Neural progenitor cell (in vitro differentiated cells): Measurements from ENCODE around the gene RYR1. TPM values are rescaled to one million over a fixed set of nuclear protein-coding genes. Genes with fewer than 3 reads are reported as not detected.
A peak's percentile ranks its signal among the peaks of the same experiment; 100 is the strongest.

Experiments
- DNase-seq: peaks from one replicate; pipeline ENCODE4 v3.0.0-alpha.2; 2016; ENCODE audit warnings: low spot score
- H2AFZ ChIP-seq: fragments of 200-600 bp; sonication (generic); replicated peaks from 2 replicates; pipeline ENCODE4 v1.6.1; 2016; ENCODE audit warnings: antibody characterized with exemption
- H3F3A ChIP-seq: fragments of 200-600 bp; sonication (generic); 2 replicates; pipeline ENCODE4 v1.6.1; 2016; ENCODE audit warnings: antibody characterized with exemption, low read depth
- H3K27ac ChIP-seq: fragments of 200-600 bp; sonication (generic); 2 replicates; pipeline ENCODE4 v1.5.1; 2016; ENCODE audit warnings: mild to moderate bottlenecking
- H3K27me3 ChIP-seq: fragments of 200-600 bp; sonication (generic); 2 replicates; pipeline ENCODE4 v1.6.1; 2016; ENCODE audit warnings: mild to moderate bottlenecking, moderate library complexity
- H3K36me3 ChIP-seq: fragments of 200-600 bp; sonication (generic); 2 replicates; pipeline ENCODE4 v1.5.1; 2016
- H3K4me1 ChIP-seq: fragments of 200-600 bp; sonication (generic); 2 replicates; pipeline ENCODE4 v1.6.1; 2016; ENCODE audit warnings: mixed run types
- H3K4me2 ChIP-seq: fragments of 200-600 bp; sonication (generic); 2 replicates; pipeline ENCODE4 v1.6.1; 2016
- H3K4me3 ChIP-seq: fragments of 200-600 bp; sonication (generic); 2 replicates; pipeline ENCODE4 v1.5.1; 2016
- H3K79me2 ChIP-seq: fragments of 200-600 bp; sonication (generic); 2 replicates; pipeline ENCODE4 v1.6.1; 2016; ENCODE audit warnings: low read depth
- H3K9ac ChIP-seq: fragments of 200-600 bp; sonication (generic); 2 replicates; pipeline ENCODE4 v1.6.1; 2016
- H3K9me3 ChIP-seq: fragments of 200-600 bp; sonication (generic); 2 replicates; pipeline ENCODE4 v1.5.1; 2016; ENCODE audit warnings: low read depth
- H4K20me1 ChIP-seq: fragments of 200-600 bp; sonication (generic); 2 replicates; pipeline ENCODE4 v1.6.1; 2016; ENCODE audit warnings: low read depth
- H3K27ac Mint-ChIP-seq: 3 replicates; pipeline ENCODE4 v1.8.0; 2021; ENCODE audit warnings: mixed read lengths
- H3K27me3 Mint-ChIP-seq: 2 replicates; pipeline ENCODE4 v1.8.0; 2022; ENCODE audit warnings: low read depth, mild to moderate bottlenecking, inconsistent platforms, moderate library complexity, mixed read lengths; ENCODE audit not compliant: insufficient read depth
- H3K36me3 Mint-ChIP-seq: 3 replicates; pipeline ENCODE4 v1.8.0; 2021; ENCODE audit warnings: mixed read lengths
- H3K4me1 Mint-ChIP-seq: 3 replicates; pipeline ENCODE4 v1.8.0; 2021; ENCODE audit warnings: mixed read lengths
- H3K4me3 Mint-ChIP-seq: 3 replicates; pipeline ENCODE4 v1.8.0; 2021; ENCODE audit warnings: mild to moderate bottlenecking, moderate library complexity, mixed read lengths
- H3K9me3 Mint-ChIP-seq: 3 replicates; pipeline ENCODE4 v1.8.0; 2020; ENCODE audit warnings: mixed read lengths
- EZH2 ChIP-seq: fragments of 200-600 bp; sonication (generic); IDR thresholded peaks from 2 replicates; pipeline ENCODE4 v1.6.1; 2017; ENCODE audit warnings: antibody characterized with exemption, mild to moderate bottlenecking, moderate library complexity
- EZH2phosphoT487 ChIP-seq: fragments of 200-600 bp; sonication (generic); IDR thresholded peaks from 2 replicates; pipeline ENCODE4 v1.6.1; 2017; ENCODE audit warnings: antibody characterized with exemption
- total RNA-seq: library from RNA; depleted of rRNA; stranded (reverse); fragments of >200 nt; gene quantifications from 2 replicates; pipeline ENCODE4 v1.2.3, GENCODE V29; 2015; ENCODE audit warnings: low replicate concordance
- TF ChIP-seq, protein P1 (sequence below): fragments of 200-600 bp; sonication (generic); IDR thresholded peaks from 2 replicates; pipeline ENCODE4 v1.5.1; 2017; ENCODE audit warnings: antibody characterized with exemption, mild to moderate bottlenecking

RYR1 gene
- total RNA-seq, 1 donor from 2014 or later, result 0.60 TPM

DNA sequence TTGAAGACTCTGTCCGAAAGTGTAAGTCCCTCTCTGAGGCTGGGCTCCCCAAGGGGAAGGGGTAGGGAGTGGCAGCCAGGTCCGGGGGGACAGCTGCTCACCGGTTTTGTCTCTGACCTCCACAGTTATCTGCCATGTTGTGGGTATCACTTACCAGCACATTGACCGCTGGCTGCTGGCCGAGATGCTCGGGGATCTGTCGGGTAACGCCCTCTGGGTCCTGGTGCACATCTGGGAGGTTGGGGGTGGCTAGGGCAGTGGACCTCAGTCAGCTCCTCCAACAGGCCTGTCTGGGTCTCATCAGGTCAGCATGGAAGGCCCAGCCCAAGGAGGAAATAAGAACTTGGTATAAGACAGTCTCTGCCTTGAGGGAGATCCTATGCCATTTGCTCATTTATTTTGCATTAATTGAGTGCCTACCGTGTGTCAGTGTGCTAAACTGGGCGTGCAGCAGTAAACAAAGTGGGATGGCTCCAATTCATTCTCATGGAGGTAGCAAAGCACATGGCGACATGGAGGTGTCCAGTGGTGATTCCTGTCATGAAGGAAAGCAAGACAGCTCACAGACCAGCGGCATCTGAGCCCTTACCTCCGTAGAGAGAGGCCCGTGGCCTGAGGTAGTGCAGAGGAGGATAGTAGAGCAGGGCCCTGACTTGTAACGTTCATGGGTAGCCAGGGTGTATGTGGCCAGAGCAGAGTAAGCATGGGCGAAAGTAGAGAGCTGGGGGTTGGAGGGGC is 199.2 kb downstream of the RYR1 start:
- H3K27me3 Mint-ChIP-seq, result peaks cover 2% of the 10 kb centered on the region
- Histone ChIP-seq H3K27me3 (no peaks in the 10 kb centered on the region), H3K4me2 (no peak overlapping the region), H2AFZ (no peak overlapping the region), H3K4me3 (no peak overlapping the region), H3F3A (peaks cover 13% of the 10 kb centered on the region), H3K27ac (no peak overlapping the region), H3K9ac (no peak overlapping the region), H3K36me3 (no peaks in the 10 kb centered on the region), H3K4me1 (no peaks in the 10 kb centered on the region), H3K79me2 (no peaks in the 10 kb centered on the region), H3K9me3 (no peaks in the 10 kb centered on the region), H4K20me1 (peaks cover 25% of the 10 kb centered on the region)
- H3K27ac Mint-ChIP-seq, result no peak overlapping the region
- DNase-seq, result no peak
- no peaks in the 10 kb centered on the region for H3K9me3 Mint-ChIP-seq
- no peak overlapping the region for H3K4me3 Mint-ChIP-seq
- peaks cover 14% of the 10 kb centered on the region for H3K36me3 Mint-ChIP-seq
- peaks cover 14% of the 10 kb centered on the region for H3K4me1 Mint-ChIP-seq
- TF ChIP-seq EZH2phosphoT487 (no peak), EZH2 (no peak)
- TF ChIP-seq, protein P1, sequence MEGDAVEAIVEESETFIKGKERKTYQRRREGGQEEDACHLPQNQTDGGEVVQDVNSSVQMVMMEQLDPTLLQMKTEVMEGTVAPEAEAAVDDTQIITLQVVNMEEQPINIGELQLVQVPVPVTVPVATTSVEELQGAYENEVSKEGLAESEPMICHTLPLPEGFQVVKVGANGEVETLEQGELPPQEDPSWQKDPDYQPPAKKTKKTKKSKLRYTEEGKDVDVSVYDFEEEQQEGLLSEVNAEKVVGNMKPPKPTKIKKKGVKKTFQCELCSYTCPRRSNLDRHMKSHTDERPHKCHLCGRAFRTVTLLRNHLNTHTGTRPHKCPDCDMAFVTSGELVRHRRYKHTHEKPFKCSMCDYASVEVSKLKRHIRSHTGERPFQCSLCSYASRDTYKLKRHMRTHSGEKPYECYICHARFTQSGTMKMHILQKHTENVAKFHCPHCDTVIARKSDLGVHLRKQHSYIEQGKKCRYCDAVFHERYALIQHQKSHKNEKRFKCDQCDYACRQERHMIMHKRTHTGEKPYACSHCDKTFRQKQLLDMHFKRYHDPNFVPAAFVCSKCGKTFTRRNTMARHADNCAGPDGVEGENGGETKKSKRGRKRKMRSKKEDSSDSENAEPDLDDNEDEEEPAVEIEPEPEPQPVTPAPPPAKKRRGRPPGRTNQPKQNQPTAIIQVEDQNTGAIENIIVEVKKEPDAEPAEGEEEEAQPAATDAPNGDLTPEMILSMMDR, result no peak

DNA sequence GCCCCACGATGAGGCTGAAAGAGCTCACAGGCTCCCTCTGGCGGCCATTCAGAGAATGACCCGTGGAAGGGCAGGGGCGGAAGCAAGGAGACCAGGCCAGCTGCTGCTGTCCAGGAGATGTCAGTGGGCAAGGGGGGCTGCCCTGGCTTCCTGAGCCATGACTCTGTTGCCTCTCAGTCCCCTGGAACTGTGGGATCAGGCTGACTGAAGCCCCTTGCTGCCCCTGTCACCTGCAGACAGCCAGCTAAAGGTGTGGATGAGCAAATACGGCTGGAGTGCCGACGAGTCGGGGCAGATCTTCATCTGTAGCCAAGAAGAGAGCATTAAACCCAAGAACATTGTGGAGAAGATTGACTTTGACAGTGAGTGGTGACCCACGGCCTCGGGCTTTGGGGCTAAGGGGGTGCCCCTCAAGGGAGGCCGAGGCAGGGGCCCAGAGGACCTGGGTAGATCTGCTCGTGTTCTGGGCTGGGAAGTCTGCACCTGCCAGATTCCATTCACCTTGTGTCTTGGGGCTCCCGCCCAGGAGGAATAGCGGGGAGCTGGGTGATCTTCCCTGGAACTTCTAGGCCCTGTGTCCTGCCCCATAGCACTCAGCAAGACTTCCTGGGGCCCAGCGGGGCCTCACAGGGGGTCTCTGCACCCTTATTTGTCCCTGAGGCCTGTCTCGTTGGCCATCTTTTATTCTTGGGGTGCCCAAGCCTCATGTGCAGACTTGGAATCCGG is 201.4 kb downstream of the RYR1 start:
- H3K27ac Mint-ChIP-seq, result peak overlapping the region; percentile 72
- TF ChIP-seq, protein P1, result peak; percentile 94
- TF ChIP-seq EZH2phosphoT487 (no peak), EZH2 (no peak)
- H3K4me3 Mint-ChIP-seq, result no peak overlapping the region
- H3K36me3 ChIP-seq, result no peaks in the 10 kb centered on the region
- peaks cover 2% of the 10 kb centered on the region for H3K27me3 Mint-ChIP-seq
- H3K27ac ChIP-seq, result no peak overlapping the region
- H3K27me3 ChIP-seq, result no peaks in the 10 kb centered on the region
- DNase-seq, result peak; percentile 67
- H3K4me2 ChIP-seq, result no peak overlapping the region
- no peak overlapping the region for H2AFZ ChIP-seq
- H3K79me2 ChIP-seq, result no peaks in the 10 kb centered on the region
- H3K9ac ChIP-seq, result no peak overlapping the region
- peaks cover 13% of the 10 kb centered on the region for H3K36me3 Mint-ChIP-seq
- no peak overlapping the region for H3K4me3 ChIP-seq
- H3K9me3 Mint-ChIP-seq, result no peaks in the 10 kb centered on the region
- H3K4me1 Mint-ChIP-seq, result peaks cover 14% of the 10 kb centered on the region
- peaks cover 25% of the 10 kb centered on the region for H4K20me1 ChIP-seq
- H3K9me3 ChIP-seq, result no peaks in the 10 kb centered on the region
- no peaks in the 10 kb centered on the region for H3K4me1 ChIP-seq
- peaks cover 13% of the 10 kb centered on the region for H3F3A ChIP-seq

DNA sequence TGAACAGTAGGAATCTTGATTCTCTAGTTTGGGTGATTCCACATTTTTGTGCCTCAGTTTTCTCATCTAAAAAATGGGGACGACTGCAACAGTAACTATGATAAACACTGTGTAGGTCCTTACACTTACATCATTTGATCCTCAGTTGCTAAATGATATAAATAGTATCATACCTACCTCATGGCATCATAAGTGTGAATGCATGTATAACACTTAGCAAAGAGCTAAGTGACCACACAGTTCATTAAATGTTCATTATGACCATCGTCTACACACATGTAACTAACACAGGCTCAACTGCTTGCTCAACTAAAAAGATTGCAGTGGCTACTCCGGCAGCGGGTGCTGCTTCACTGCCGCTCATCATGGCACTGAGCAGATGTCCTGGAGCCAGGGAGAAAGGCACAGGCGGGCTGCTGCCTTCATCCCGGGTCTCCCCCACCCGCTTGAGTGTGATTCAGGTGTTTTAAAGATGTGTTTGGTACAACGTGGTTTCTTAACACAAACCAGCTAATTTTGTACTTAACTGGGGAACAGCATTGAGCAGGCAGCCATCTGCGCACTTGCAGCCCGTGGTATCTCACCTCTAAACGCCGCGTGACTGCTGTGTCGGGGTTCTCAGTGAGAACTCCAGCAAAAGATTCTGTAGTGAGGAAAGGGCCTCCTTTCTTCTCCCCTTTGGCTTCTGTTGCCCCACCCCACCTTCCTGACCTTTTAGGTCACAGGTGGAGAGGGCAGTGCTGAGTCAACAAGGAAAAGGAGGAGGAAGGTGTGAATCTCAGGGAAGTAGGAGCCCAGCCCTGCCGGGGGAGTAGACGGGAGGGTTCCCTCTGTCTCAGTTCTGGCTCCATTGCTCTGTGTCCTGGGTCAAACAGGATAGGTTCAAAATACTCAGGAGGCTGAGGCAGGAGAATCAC is 202.2 kb downstream of the RYR1 start:
- DNase-seq, result no peak
- H4K20me1 ChIP-seq, result peaks cover 22% of the 10 kb centered on the region
- peaks cover 13% of the 10 kb centered on the region for H3K36me3 Mint-ChIP-seq
- no peak overlapping the region for H2AFZ ChIP-seq
- H3K27me3 ChIP-seq, result no peaks in the 10 kb centered on the region
- H3K4me3 Mint-ChIP-seq, result no peak overlapping the region
- H3K9ac ChIP-seq, result no peak overlapping the region
- no peaks in the 10 kb centered on the region for H3K79me2 ChIP-seq
- H3K27ac Mint-ChIP-seq, result no peak overlapping the region
- H3K4me1 Mint-ChIP-seq, result peaks cover 14% of the 10 kb centered on the region
- H3F3A ChIP-seq, result peaks cover 13% of the 10 kb centered on the region
- peaks cover 2% of the 10 kb centered on the region for H3K27me3 Mint-ChIP-seq
- TF ChIP-seq EZH2 (no peak), EZH2phosphoT487 (no peak)
- TF ChIP-seq, protein P1, result no peak
- H3K4me3 ChIP-seq, result no peak overlapping the region
- no peaks in the 10 kb centered on the region for H3K4me1 ChIP-seq
- no peaks in the 10 kb centered on the region for H3K9me3 Mint-ChIP-seq
- H3K36me3 ChIP-seq, result no peaks in the 10 kb centered on the region
- no peak overlapping the region for H3K27ac ChIP-seq
- H3K9me3 ChIP-seq, result no peaks in the 10 kb centered on the region
- H3K4me2 ChIP-seq, result no peak overlapping the region

Other genes starting within 250 kb of the RYR1 start
- gene DPF1, start 209.5 kb upstream of the RYR1 start, total RNA-seq, result 3.4 and 6.5 TPM in 2 replicates
- gene PPP1R14A, start 177.3 kb upstream of the RYR1 start, total RNA-seq, result 2.0 and 4.2 TPM in 2 replicates
- 71.0 and 177 TPM in 2 replicates for gene SPINT2, start 169.1 kb upstream of the RYR1 start, total RNA-seq
- gene C19orf33, start 129.4 kb upstream of the RYR1 start, total RNA-seq, result not detected in 2 replicates
- 38.1 and 92.9 TPM in 2 replicates for gene YIF1B, start 117.7 kb upstream of the RYR1 start, total RNA-seq
- 0.92 and 2.5 TPM in 2 replicates for gene KCNK6, start 113.8 kb upstream of the RYR1 start, total RNA-seq
- 1.4 and 5.5 TPM in 2 replicates for gene CATSPERG, start 97.9 kb upstream of the RYR1 start, total RNA-seq
- 119 and 196 TPM in 2 replicates for gene PSMD8, start 59.1 kb upstream of the RYR1 start, total RNA-seq
- gene GGN, start 45.7 kb upstream of the RYR1 start, total RNA-seq, result 1.0 TPM in 1 of 2 replicates, not detected in the other
- 0.99 and 4.6 TPM in 2 replicates for gene SPRED3, start 45.0 kb upstream of the RYR1 start, total RNA-seq
- 3.5 and 13.2 TPM in 2 replicates for gene FAM98C, start 30.6 kb upstream of the RYR1 start, total RNA-seq
- gene RASGRP4, start 7.5 kb upstream of the RYR1 start, total RNA-seq, result 0.09 TPM in 1 of 2 replicates, not detected in the other
- gene MAP4K1, start 184.3 kb downstream of the RYR1 start, total RNA-seq, result 1.9 and 3.6 TPM in 2 replicates
- gene EIF3K, start 185.5 kb downstream of the RYR1 start, total RNA-seq, result 261 and 432 TPM in 2 replicates
- gene ACTN4, start 214.0 kb downstream of the RYR1 start, total RNA-seq, result 127 and 233 TPM in 2 replicates